ENCODE data around the gene TBC1D10B.
A peak's percentile ranks its signal among the peaks of the same experiment; 100 is the strongest.

Gene TBC1D10B

GRCh38 chr16:30370456-30371247, at the start of gene TBC1D10B:
Gene TBC1D10B (minus strand): TSS chr16:30370494. CDS start chr16:30370183, 311 bp downstream.
- peak; percentile 86 to 100 (median 100) for DNase-seq

- DNase-seq, result peak in 17 of 56 donors; percentile 9 to 58 (median 37)
Measured at GRCh38 chr16:30418350-30419181, 48.3 kb upstream of the TBC1D10B start.

GRCh38 chr16:30417529-30418349, 47.4 kb upstream of the TBC1D10B start:
- peak in 49 of 56 donors; percentile 12 to 84 (median 66) for DNase-seq

GRCh38 chr16:30416624-30417528, 46.6 kb upstream of the TBC1D10B start:
- peak in 5 of 56 donors; percentile 6 to 67 (median 14) for DNase-seq

- DNase-seq, result no peak
Measured at GRCh38 chr16:30416047-30416603, 45.8 kb upstream of the TBC1D10B start.

GRCh38 chr16:30414159-30414558, 43.9 kb upstream of the TBC1D10B start:
- no peak for DNase-seq

GRCh38 chr16:30413112-30413806, 43.0 kb upstream of the TBC1D10B start:
- no peak for DNase-seq

GRCh38 chr16:30409125-30410060, 39.1 kb upstream of the TBC1D10B start:
- peak in 53 of 56 donors; percentile 23 to 94 (median 79) for DNase-seq

GRCh38 chr16:30407804-30408534, 37.7 kb upstream of the TBC1D10B start:
- DNase-seq, result peak in 4 of 56 donors; percentile 42 to 69 (median 54)

- peak; percentile 54 to 95 (median 88) for DNase-seq
Measured at GRCh38 chr16:30407102-30407803, 37.0 kb upstream of the TBC1D10B start, which contains the start of gene ZNF771. Gene ZNF771 (plus strand): TSS chr16:30407606. CDS start chr16:30408054, 448 bp downstream.

GRCh38 chr16:30406795-30407101, 36.5 kb upstream of the TBC1D10B start:
- DNase-seq, result no peak

- DNase-seq, result no peak
Measured at GRCh38 chr16:30401768-30402425, 31.6 kb upstream of the TBC1D10B start.

GRCh38 chr16:30399435-30400186, 29.3 kb upstream of the TBC1D10B start:
- DNase-seq, result no peak

- no peak for DNase-seq
Measured at GRCh38 chr16:30398661-30399434, 28.6 kb upstream of the TBC1D10B start.

Data from nucleus accumbens (tissue), 56 donors.